ENCODE data around the gene DDX10. TPM values are rescaled to one million over a fixed set of nuclear protein-coding genes. Genes with fewer than 3 reads are reported as not detected.

Gene DDX10
- total RNA-seq, 1 donor from 2014 or later = 32.2 TPM

- H2AFZ ChIP-seq (ENCODE audit: low read depth, low read length) = no peak overlapping the region
- H3K27me3 ChIP-seq (ENCODE audit: insufficient read depth, low read length) = no peaks in the 10 kb centered on the region
- peaks cover 12% of the 10 kb centered on the region for H3K4me1 Mint-ChIP-seq (ENCODE audit: low read depth, unreplicated experiment)
- H3K9me3 Mint-ChIP-seq (ENCODE audit: unreplicated experiment) = peaks cover 17% of the 10 kb centered on the region
- peaks cover 20% of the 10 kb centered on the region for H3K79me2 ChIP-seq (ENCODE audit: insufficient read depth, low read length)
- H3K36me3 Mint-ChIP-seq (ENCODE audit: low read depth, unreplicated experiment) = peaks cover 34% of the 10 kb centered on the region
- H3K9me3 ChIP-seq (ENCODE audit: insufficient read depth, low read depth, low read length) = peaks cover 4% of the 10 kb centered on the region
- no peak overlapping the region for H3K27ac Mint-ChIP-seq (ENCODE audit: unreplicated experiment)
- TF ChIP-seq EZH2 (IDR thresholded peaks at IDR 0.05; ENCODE audit: insufficient read depth, low read length) (no peak), CTCF (IDR thresholded peaks at IDR 0.05; ENCODE audit: insufficient read depth, low read depth, low read length) (no peak)
- FAIRE-seq (no peak), DNase-seq (ENCODE audit: low read depth) (no peak)
- no peak overlapping the region for H3K9ac ChIP-seq (ENCODE audit: low read length)
- no peaks in the 10 kb centered on the region for H3K27me3 Mint-ChIP-seq (ENCODE audit: low read depth, unreplicated experiment)
- H3K4me3 ChIP-seq (ENCODE audit: insufficient read depth, low read depth, low read length) = no peak overlapping the region
- no peaks in the 10 kb centered on the region for H4K20me1 ChIP-seq (ENCODE audit: insufficient read depth, low read length)
- H3K36me3 ChIP-seq (ENCODE audit: insufficient read depth, low read length) = peaks cover 22% of the 10 kb centered on the region
- H3K4me1 ChIP-seq (ENCODE audit: insufficient read depth, low read length) = peaks cover 8% of the 10 kb centered on the region
- no peak overlapping the region for H3K4me2 ChIP-seq (ENCODE audit: low read length)
- no peak overlapping the region for H3K4me3 Mint-ChIP-seq (ENCODE audit: unreplicated experiment)
- no peak overlapping the region for H3K27ac ChIP-seq (ENCODE audit: low read depth, low read length)
These were observed 43.3 kb downstream of the DDX10 start for GRCh38 chr11:108708173-108708572.

GRCh38 chr11:108709741-108710140 lies 44.9 kb downstream of the DDX10 start:
- Mint-ChIP-seq H3K4me3 (ENCODE audit: unreplicated experiment) (no peak overlapping the region), H3K27ac (ENCODE audit: unreplicated experiment) (no peak overlapping the region), H3K27me3 (ENCODE audit: low read depth, unreplicated experiment) (no peaks in the 10 kb centered on the region), H3K9me3 (ENCODE audit: unreplicated experiment) (peaks cover 17% of the 10 kb centered on the region), H3K36me3 (ENCODE audit: low read depth, unreplicated experiment) (peaks cover 34% of the 10 kb centered on the region), H3K4me1 (ENCODE audit: low read depth, unreplicated experiment) (peaks cover 22% of the 10 kb centered on the region)
- Histone ChIP-seq H3K9me3 (ENCODE audit: insufficient read depth, low read depth, low read length) (peaks cover 4% of the 10 kb centered on the region), H3K79me2 (ENCODE audit: insufficient read depth, low read length) (peaks cover 25% of the 10 kb centered on the region), H2AFZ (ENCODE audit: low read depth, low read length) (no peak overlapping the region), H3K4me1 (ENCODE audit: insufficient read depth, low read length) (peaks cover 21% of the 10 kb centered on the region), H4K20me1 (ENCODE audit: insufficient read depth, low read length) (no peaks in the 10 kb centered on the region), H3K9ac (ENCODE audit: low read length) (no peak overlapping the region), H3K27me3 (ENCODE audit: insufficient read depth, low read length) (no peaks in the 10 kb centered on the region), H3K36me3 (ENCODE audit: insufficient read depth, low read length) (peaks cover 20% of the 10 kb centered on the region), H3K27ac (ENCODE audit: low read depth, low read length) (no peak overlapping the region), H3K4me2 (ENCODE audit: low read length) (no peak overlapping the region), H3K4me3 (ENCODE audit: insufficient read depth, low read depth, low read length) (no peak overlapping the region)
- TF ChIP-seq EZH2 (IDR thresholded peaks at IDR 0.05; ENCODE audit: insufficient read depth, low read length) = no peak
- no peak for TF ChIP-seq CTCF (IDR thresholded peaks at IDR 0.05; ENCODE audit: insufficient read depth, low read depth, low read length)
- DNase-seq (ENCODE audit: low read depth) = no peak
- no peak for FAIRE-seq

GRCh38 chr11:108713076-108713790 lies 48.4 kb downstream of the DDX10 start:
- peaks cover 16% of the 10 kb centered on the region for H3K36me3 Mint-ChIP-seq (ENCODE audit: low read depth, unreplicated experiment)
- peak overlapping the region; percentile 6 for H2AFZ ChIP-seq (ENCODE audit: low read depth, low read length)
- DNase-seq (ENCODE audit: low read depth) (peak; percentile 75), FAIRE-seq (peak; percentile 60)
- TF ChIP-seq EZH2 (IDR thresholded peaks at IDR 0.05; ENCODE audit: insufficient read depth, low read length) = no peak
- no peak for TF ChIP-seq CTCF (IDR thresholded peaks at IDR 0.05; ENCODE audit: insufficient read depth, low read depth, low read length)
- peak overlapping the region; percentile 88 for H3K27ac Mint-ChIP-seq (ENCODE audit: unreplicated experiment)
- H3K27me3 ChIP-seq (ENCODE audit: insufficient read depth, low read length) = no peaks in the 10 kb centered on the region
- H4K20me1 ChIP-seq (ENCODE audit: insufficient read depth, low read length) = no peaks in the 10 kb centered on the region
- H3K4me2 ChIP-seq (ENCODE audit: low read length) = peak overlapping the region; percentile 56
- H3K36me3 ChIP-seq (ENCODE audit: insufficient read depth, low read length) = peaks cover 13% of the 10 kb centered on the region
- H3K27ac ChIP-seq (ENCODE audit: low read depth, low read length) = peak overlapping the region; percentile 77
- H3K79me2 ChIP-seq (ENCODE audit: insufficient read depth, low read length) = peaks cover 33% of the 10 kb centered on the region
- H3K9ac ChIP-seq (ENCODE audit: low read length) = peak overlapping the region; percentile 42
- peak overlapping the region; percentile 60 for H3K4me3 Mint-ChIP-seq (ENCODE audit: unreplicated experiment)
- no peaks in the 10 kb centered on the region for H3K27me3 Mint-ChIP-seq (ENCODE audit: low read depth, unreplicated experiment)
- no peaks in the 10 kb centered on the region for H3K9me3 ChIP-seq (ENCODE audit: insufficient read depth, low read depth, low read length)
- H3K4me1 Mint-ChIP-seq (ENCODE audit: low read depth, unreplicated experiment) = peaks cover 27% of the 10 kb centered on the region
- peaks cover 21% of the 10 kb centered on the region for H3K4me1 ChIP-seq (ENCODE audit: insufficient read depth, low read length)
- peaks cover 13% of the 10 kb centered on the region for H3K9me3 Mint-ChIP-seq (ENCODE audit: unreplicated experiment)
- H3K4me3 ChIP-seq (ENCODE audit: insufficient read depth, low read depth, low read length) = no peak overlapping the region
